MM.1S (cell line): Measurements from ENCODE around the gene CLINT1.

ENCODE experiments used
- DNase-seq: peaks from one replicate; pipeline ENCODE4 v3.0.0-alpha.2; 2015
- H2AFZ ChIP-seq: fragments of 300-600 bp; sonication (generic); 2 replicates; pipeline ENCODE4 v1.6.0; 2016; ENCODE audit warnings: antibody characterized with exemption, low read length
- H3F3A ChIP-seq: fragments of 300-600 bp; sonication (generic); 2 replicates; pipeline ENCODE4 v1.6.1; 2016; ENCODE audit warnings: mild to moderate bottlenecking, antibody characterized with exemption, low read length, moderate library complexity, mixed read lengths; ENCODE audit not compliant: insufficient read depth
- H3K27ac ChIP-seq: fragments of 300-600 bp; sonication (generic); 2 replicates; pipeline ENCODE4 v1.5.1; 2016; ENCODE audit warnings: mild to moderate bottlenecking, low read length
- H3K27me3 ChIP-seq: fragments of 300-600 bp; sonication (generic); replicated peaks from 2 replicates; pipeline ENCODE4 v1.6.0; 2016; ENCODE audit warnings: low read length; ENCODE audit not compliant: insufficient read depth
- H3K36me3 ChIP-seq: fragments of 300-600 bp; sonication (generic); replicated peaks from 2 replicates; pipeline ENCODE4 v1.6.1; 2016; ENCODE audit warnings: mild to moderate bottlenecking, low read length, mixed read lengths; ENCODE audit not compliant: insufficient read depth
- H3K4me1 ChIP-seq: fragments of 300-600 bp; sonication (generic); 2 replicates; pipeline ENCODE4 v1.6.1; 2016; ENCODE audit warnings: low read length, mixed read lengths
- H3K4me2 ChIP-seq: fragments of 300-600 bp; sonication (generic); 2 replicates; pipeline ENCODE4 v1.6.0; 2016; ENCODE audit warnings: low read depth, low read length
- H3K4me3 ChIP-seq: fragments of 300-600 bp; sonication (generic); 2 replicates; pipeline ENCODE4 v1.5.1; 2016; ENCODE audit warnings: low read length, mixed read lengths
- H3K79me2 ChIP-seq: fragments of 300-600 bp; sonication (generic); 2 replicates; pipeline ENCODE4 v1.6.1; 2016; ENCODE audit warnings: mixed run types, low read length, mixed read lengths
- H3K9ac ChIP-seq: fragments of 300-600 bp; sonication (generic); 2 replicates; pipeline ENCODE4 v1.6.1; 2016; ENCODE audit warnings: low read length, mixed read lengths
- H3K9me2 ChIP-seq: fragments of 300-600 bp; sonication (generic); replicated peaks from 2 replicates; pipeline ENCODE4 v1.6.1; 2016; ENCODE audit warnings: mild to moderate bottlenecking, low read length, mixed read lengths; ENCODE audit not compliant: insufficient read depth
- H3K9me3 ChIP-seq: fragments of 300-600 bp; sonication (generic); replicated peaks from 2 replicates; pipeline ENCODE4 v1.6.1; 2016; ENCODE audit warnings: mild to moderate bottlenecking, low read length, mixed read lengths; ENCODE audit not compliant: insufficient read depth
- H4K20me1 ChIP-seq: fragments of 300-600 bp; sonication (generic); 2 replicates; pipeline ENCODE4 v1.6.1; 2016; ENCODE audit warnings: mild to moderate bottlenecking, low read length, moderate library complexity, mixed read lengths; ENCODE audit not compliant: insufficient read depth
- EZH2 ChIP-seq: fragments of 300-600 bp; sonication (generic); optimal IDR thresholded peaks from 2 replicates; pipeline ENCODE3; 2017; ENCODE audit warnings: low read depth, mild to moderate bottlenecking, antibody characterized with exemption, low read length, mixed read lengths
- EZH2phosphoT487 ChIP-seq: fragments of 300-600 bp; sonication (generic); IDR thresholded peaks from 2 replicates; pipeline ENCODE4 v1.6.1; 2018; ENCODE audit warnings: antibody characterized with exemption, low read length
- TF ChIP-seq, protein P1 (sequence below): fragments of 300-600 bp; sonication (generic); IDR thresholded peaks from 2 replicates; pipeline ENCODE4 v1.5.1; 2016; ENCODE audit warnings: antibody characterized with exemption, low read length, mixed read lengths

Gene CLINT1

DNA sequence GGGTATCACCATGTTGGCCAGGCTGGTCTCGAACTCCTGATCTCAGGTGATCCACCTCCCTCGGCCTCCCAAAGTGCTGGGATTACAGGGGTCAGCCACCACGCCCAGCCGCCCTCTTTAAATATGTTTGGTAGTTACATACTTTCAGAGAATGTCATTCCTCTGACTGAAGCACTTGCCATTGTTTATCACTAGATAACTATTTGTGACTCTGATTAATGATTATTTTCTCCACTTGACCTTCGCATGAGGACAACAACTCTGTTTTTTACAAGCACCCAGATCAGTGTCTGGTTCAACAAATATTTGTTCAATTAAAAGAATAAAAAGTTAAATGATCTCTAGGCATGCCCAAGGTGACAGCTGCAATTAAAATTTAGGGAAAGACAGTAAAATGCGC lies 56.2 kb downstream of the CLINT1 start:
- Histone ChIP-seq H3K4me3 (no peak overlapping the region), H3K9ac (no peak overlapping the region), H2AFZ (no peak overlapping the region), H3K27me3 (no peaks in the 10 kb centered on the region), H3K9me3 (no peaks in the 10 kb centered on the region), H4K20me1 (no peaks in the 10 kb centered on the region), H3K4me1 (no peaks in the 10 kb centered on the region), H3K36me3 (peaks cover 7% of the 10 kb centered on the region), H3K27ac (no peak overlapping the region), H3F3A (no peaks in the 10 kb centered on the region), H3K4me2 (no peak overlapping the region), H3K79me2 (no peaks in the 10 kb centered on the region), H3K9me2 (no peaks in the 10 kb centered on the region)
- TF ChIP-seq, protein P1, sequence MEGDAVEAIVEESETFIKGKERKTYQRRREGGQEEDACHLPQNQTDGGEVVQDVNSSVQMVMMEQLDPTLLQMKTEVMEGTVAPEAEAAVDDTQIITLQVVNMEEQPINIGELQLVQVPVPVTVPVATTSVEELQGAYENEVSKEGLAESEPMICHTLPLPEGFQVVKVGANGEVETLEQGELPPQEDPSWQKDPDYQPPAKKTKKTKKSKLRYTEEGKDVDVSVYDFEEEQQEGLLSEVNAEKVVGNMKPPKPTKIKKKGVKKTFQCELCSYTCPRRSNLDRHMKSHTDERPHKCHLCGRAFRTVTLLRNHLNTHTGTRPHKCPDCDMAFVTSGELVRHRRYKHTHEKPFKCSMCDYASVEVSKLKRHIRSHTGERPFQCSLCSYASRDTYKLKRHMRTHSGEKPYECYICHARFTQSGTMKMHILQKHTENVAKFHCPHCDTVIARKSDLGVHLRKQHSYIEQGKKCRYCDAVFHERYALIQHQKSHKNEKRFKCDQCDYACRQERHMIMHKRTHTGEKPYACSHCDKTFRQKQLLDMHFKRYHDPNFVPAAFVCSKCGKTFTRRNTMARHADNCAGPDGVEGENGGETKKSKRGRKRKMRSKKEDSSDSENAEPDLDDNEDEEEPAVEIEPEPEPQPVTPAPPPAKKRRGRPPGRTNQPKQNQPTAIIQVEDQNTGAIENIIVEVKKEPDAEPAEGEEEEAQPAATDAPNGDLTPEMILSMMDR = no peak
- no peak for TF ChIP-seq EZH2phosphoT487
- no peak for TF ChIP-seq EZH2
- no peak for DNase-seq

DNA sequence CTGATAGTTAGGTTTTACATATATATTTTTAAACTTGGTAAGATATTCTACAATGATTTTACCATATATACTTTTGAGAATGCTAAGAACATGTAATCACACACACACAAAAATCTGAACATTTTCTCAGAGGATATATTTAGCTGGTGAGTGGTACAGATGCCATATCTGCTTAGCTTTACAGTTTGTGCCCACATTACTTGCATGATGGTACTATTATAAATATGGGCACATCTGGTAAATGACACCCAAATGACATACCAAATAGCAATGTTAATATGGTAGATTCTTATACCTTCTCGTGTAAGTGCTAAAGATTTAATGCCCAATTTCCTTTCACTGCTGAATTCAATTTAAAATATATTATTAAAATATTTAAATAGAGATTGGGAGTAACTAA lies 58.8 kb downstream of the CLINT1 start:
- Histone ChIP-seq H3K27me3 (no peaks in the 10 kb centered on the region), H4K20me1 (no peaks in the 10 kb centered on the region), H2AFZ (no peak overlapping the region), H3K27ac (no peak overlapping the region), H3F3A (no peaks in the 10 kb centered on the region), H3K4me1 (no peaks in the 10 kb centered on the region), H3K9me2 (no peaks in the 10 kb centered on the region), H3K9ac (no peak overlapping the region), H3K4me2 (no peak overlapping the region), H3K79me2 (no peaks in the 10 kb centered on the region), H3K9me3 (no peaks in the 10 kb centered on the region), H3K36me3 (no peaks in the 10 kb centered on the region; the same call in 1 of the 2 replicates), H3K4me3 (no peak overlapping the region)
- no peak for DNase-seq
- TF ChIP-seq EZH2phosphoT487 (no peak), EZH2 (no peak)

GRCh38 chr5:157799578-157799977 lies 59.4 kb downstream of the CLINT1 start:
- Histone ChIP-seq H3K9me3 (no peaks in the 10 kb centered on the region), H3K4me2 (no peak overlapping the region), H3F3A (no peaks in the 10 kb centered on the region), H3K4me3 (no peak overlapping the region), H2AFZ (no peak overlapping the region), H3K79me2 (no peaks in the 10 kb centered on the region), H3K27me3 (no peaks in the 10 kb centered on the region), H3K4me1 (no peaks in the 10 kb centered on the region), H3K27ac (no peak overlapping the region), H3K9me2 (no peaks in the 10 kb centered on the region), H3K36me3 (no peaks in the 10 kb centered on the region; the same call in 1 of the 2 replicates), H4K20me1 (no peaks in the 10 kb centered on the region), H3K9ac (no peak overlapping the region)
- no peak for DNase-seq
- TF ChIP-seq EZH2phosphoT487 (no peak), EZH2 (no peak)
- TF ChIP-seq, protein P1 = no peak

DNA sequence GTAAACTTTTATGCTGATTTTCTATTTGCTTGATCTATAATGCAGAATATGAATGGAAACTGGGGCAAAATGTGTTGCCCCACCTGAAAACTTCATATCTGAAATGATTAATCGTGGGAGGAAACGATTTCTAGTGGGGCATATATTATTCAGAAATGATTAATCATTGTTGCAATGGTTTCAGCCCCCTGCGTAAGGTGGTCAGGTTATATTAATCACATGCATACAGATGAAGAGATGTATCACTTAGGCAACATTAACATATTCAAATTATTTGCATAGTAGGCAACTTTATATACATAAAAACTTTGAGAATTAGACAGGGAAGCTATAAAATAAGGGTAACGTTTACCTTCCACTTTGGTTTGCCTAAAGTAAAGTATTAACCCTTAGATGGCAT lies 65.6 kb downstream of the CLINT1 start:
- Histone ChIP-seq H3K4me2 (no peak overlapping the region), H3K27me3 (no peaks in the 10 kb centered on the region), H4K20me1 (no peaks in the 10 kb centered on the region), H3F3A (no peaks in the 10 kb centered on the region), H3K36me3 (no peaks in the 10 kb centered on the region), H3K79me2 (no peaks in the 10 kb centered on the region), H2AFZ (no peak overlapping the region), H3K4me1 (no peaks in the 10 kb centered on the region), H3K27ac (no peak overlapping the region), H3K9ac (no peak overlapping the region), H3K9me3 (no peaks in the 10 kb centered on the region), H3K4me3 (no peak overlapping the region), H3K9me2 (no peaks in the 10 kb centered on the region)
- TF ChIP-seq EZH2 (no peak), EZH2phosphoT487 (no peak)
- TF ChIP-seq, protein P1 = no peak
- DNase-seq = no peak
